Dendritic cell treated with granulocyte-macrophage colony-stimulating factor and Interleukin-4, amounts not matched to agents 40 ng/mL and 50 ng/mL, for 4 days (primary cell): ENCODE data around the gene SMAD9.

Experiments used
- H3K27ac Mint-ChIP-seq: one replicate; pipeline ENCODE4 v1.8.0; 2022; ENCODE audit warnings: mild to moderate bottlenecking, mixed read lengths
- H3K27me3 Mint-ChIP-seq: one replicate; pipeline ENCODE4 v1.8.0; 2022; ENCODE audit warnings: mild to moderate bottlenecking, mixed read lengths
- H3K36me3 Mint-ChIP-seq: one replicate; pipeline ENCODE4 v1.8.0; 2022; ENCODE audit warnings: low read depth, mixed read lengths
- H3K4me1 Mint-ChIP-seq: one replicate; pipeline ENCODE4 v1.8.0; 2022; ENCODE audit warnings: low read depth, mixed read lengths
- H3K4me3 Mint-ChIP-seq: one replicate; pipeline ENCODE4 v1.8.0; 2022; ENCODE audit warnings: mild to moderate bottlenecking, moderate library complexity, mixed read lengths
- H3K9me3 Mint-ChIP-seq: one replicate; pipeline ENCODE4 v1.8.0; 2022; ENCODE audit warnings: mixed read lengths
- intact Hi-C: fragments of 100-400 bp; cut with micrococcal nuclease; formaldehyde crosslinking; loops from one replicate; pipeline ENCODE4 v1.15.0; 2022

Gene SMAD9

GRCh38 chr13:36866232-36866631 is 53.8 kb downstream of the SMAD9 start:
- H3K4me1 Mint-ChIP-seq: no peaks in the 10 kb centered on the region
- peaks cover 2% of the 10 kb centered on the region for H3K27me3 Mint-ChIP-seq
- no peak overlapping the region for H3K27ac Mint-ChIP-seq
- H3K9me3 Mint-ChIP-seq: no peaks in the 10 kb centered on the region
- no peaks in the 10 kb centered on the region for H3K36me3 Mint-ChIP-seq
- intact Hi-C loops: no loop called here
- H3K4me3 Mint-ChIP-seq: no peak overlapping the region

- no peaks in the 10 kb centered on the region for H3K4me1 Mint-ChIP-seq
- no peak overlapping the region for H3K4me3 Mint-ChIP-seq
- H3K27me3 Mint-ChIP-seq: peaks cover 2% of the 10 kb centered on the region
- intact Hi-C loops: no loop called here
- H3K27ac Mint-ChIP-seq: no peak overlapping the region
- H3K9me3 Mint-ChIP-seq: no peaks in the 10 kb centered on the region
- H3K36me3 Mint-ChIP-seq: no peaks in the 10 kb centered on the region
Observed at GRCh38 chr13:36865265-36865664, 54.8 kb downstream of the SMAD9 start.

- no peak overlapping the region for H3K27ac Mint-ChIP-seq
- H3K4me1 Mint-ChIP-seq: no peaks in the 10 kb centered on the region
- H3K9me3 Mint-ChIP-seq: no peaks in the 10 kb centered on the region
- no peak overlapping the region for H3K4me3 Mint-ChIP-seq
- H3K36me3 Mint-ChIP-seq: no peaks in the 10 kb centered on the region
- intact Hi-C loops: no loop called here
- peaks cover 2% of the 10 kb centered on the region for H3K27me3 Mint-ChIP-seq
Observed at GRCh38 chr13:36862722-36863121, 57.3 kb downstream of the SMAD9 start.

GRCh38 chr13:36862002-36862685 is 57.9 kb downstream of the SMAD9 start:
- peaks cover 2% of the 10 kb centered on the region for H3K27me3 Mint-ChIP-seq
- no peaks in the 10 kb centered on the region for H3K4me1 Mint-ChIP-seq
- intact Hi-C loops: no loop called here
- H3K9me3 Mint-ChIP-seq: no peaks in the 10 kb centered on the region
- no peak overlapping the region for H3K27ac Mint-ChIP-seq
- H3K4me3 Mint-ChIP-seq: no peak overlapping the region
- H3K36me3 Mint-ChIP-seq: no peaks in the 10 kb centered on the region

GRCh38 chr13:36859259-36859658 is 60.8 kb downstream of the SMAD9 start:
- Mint-ChIP-seq H3K4me3 (no peak overlapping the region), H3K4me1 (no peaks in the 10 kb centered on the region)

GRCh38 chr13:36858290-36858689 is 61.7 kb downstream of the SMAD9 start:
- H3K36me3 Mint-ChIP-seq: no peaks in the 10 kb centered on the region
- H3K27ac Mint-ChIP-seq: no peak overlapping the region
- H3K9me3 Mint-ChIP-seq: no peaks in the 10 kb centered on the region
- H3K4me3 Mint-ChIP-seq: no peak overlapping the region
- no peaks in the 10 kb centered on the region for H3K27me3 Mint-ChIP-seq
- intact Hi-C loops: loop anchor here (5.0 kb wide), 1 partner anchor 124 kb away; no protein-coding TSS in a partner anchor
- no peaks in the 10 kb centered on the region for H3K4me1 Mint-ChIP-seq

More at GRCh38 chr13:36859259-36859658, 60.8 kb downstream of the SMAD9 start:
- peaks cover 2% of the 10 kb centered on the region for H3K27me3 Mint-ChIP-seq
- intact Hi-C loops: loop anchor here (5.0 kb wide), 1 partner anchor 123 kb away; no protein-coding TSS in a partner anchor
- no peaks in the 10 kb centered on the region for H3K9me3 Mint-ChIP-seq
- no peak overlapping the region for H3K27ac Mint-ChIP-seq
- no peaks in the 10 kb centered on the region for H3K36me3 Mint-ChIP-seq

GRCh38 chr13:36857253-36857652 is 62.8 kb downstream of the SMAD9 start:
- intact Hi-C loops: loop anchor here (5.0 kb wide), 1 partner anchor 125 kb away; no protein-coding TSS in a partner anchor
- Mint-ChIP-seq H3K27ac (no peak overlapping the region), H3K4me3 (no peak overlapping the region), H3K36me3 (no peaks in the 10 kb centered on the region), H3K9me3 (no peaks in the 10 kb centered on the region), H3K27me3 (no peaks in the 10 kb centered on the region), H3K4me1 (no peaks in the 10 kb centered on the region)

- no peaks in the 10 kb centered on the region for H3K9me3 Mint-ChIP-seq
- no peak overlapping the region for H3K4me3 Mint-ChIP-seq
- intact Hi-C loops: no loop called here
- peaks cover 10% of the 10 kb centered on the region for H3K4me1 Mint-ChIP-seq
- H3K27ac Mint-ChIP-seq: no peak overlapping the region
- H3K36me3 Mint-ChIP-seq: no peaks in the 10 kb centered on the region
- no peaks in the 10 kb centered on the region for H3K27me3 Mint-ChIP-seq
Observed at GRCh38 chr13:36850790-36851438, 69.1 kb downstream of the SMAD9 start.

- H3K27ac Mint-ChIP-seq: no peak overlapping the region
- no peaks in the 10 kb centered on the region for H3K9me3 Mint-ChIP-seq
- intact Hi-C loops: no loop called here
- H3K36me3 Mint-ChIP-seq: no peaks in the 10 kb centered on the region
- H3K27me3 Mint-ChIP-seq: no peaks in the 10 kb centered on the region
- H3K4me1 Mint-ChIP-seq: peaks cover 10% of the 10 kb centered on the region
- H3K4me3 Mint-ChIP-seq: no peak overlapping the region
Observed at GRCh38 chr13:36848199-36848982, 71.6 kb downstream of the SMAD9 start.

- Mint-ChIP-seq H3K9me3 (no peaks in the 10 kb centered on the region), H3K4me1 (peaks cover 10% of the 10 kb centered on the region), H3K27ac (no peak overlapping the region), H3K27me3 (no peaks in the 10 kb centered on the region), H3K4me3 (no peak overlapping the region), H3K36me3 (no peaks in the 10 kb centered on the region)
- intact Hi-C loops: no loop called here
Observed at GRCh38 chr13:36847606-36848005, 72.4 kb downstream of the SMAD9 start.

- H3K27me3 Mint-ChIP-seq: no peaks in the 10 kb centered on the region
- H3K4me3 Mint-ChIP-seq: no peak overlapping the region
- H3K9me3 Mint-ChIP-seq: no peaks in the 10 kb centered on the region
- intact Hi-C loops: no loop called here
- H3K36me3 Mint-ChIP-seq: no peaks in the 10 kb centered on the region
- no peak overlapping the region for H3K27ac Mint-ChIP-seq
- no peaks in the 10 kb centered on the region for H3K4me1 Mint-ChIP-seq
Observed at GRCh38 chr13:36841391-36841790, 78.6 kb downstream of the SMAD9 start.

- no peaks in the 10 kb centered on the region for H3K4me1 Mint-ChIP-seq
- intact Hi-C loops: no loop called here
- no peak overlapping the region for H3K27ac Mint-ChIP-seq
- no peaks in the 10 kb centered on the region for H3K27me3 Mint-ChIP-seq
- no peak overlapping the region for H3K4me3 Mint-ChIP-seq
- no peaks in the 10 kb centered on the region for H3K9me3 Mint-ChIP-seq
- H3K36me3 Mint-ChIP-seq: no peaks in the 10 kb centered on the region
Observed at GRCh38 chr13:36840718-36841250, 79.3 kb downstream of the SMAD9 start.

- no peaks in the 10 kb centered on the region for H3K27me3 Mint-ChIP-seq
- peaks cover 3% of the 10 kb centered on the region for H3K4me1 Mint-ChIP-seq
- peaks cover 3% of the 10 kb centered on the region for H3K36me3 Mint-ChIP-seq
- no peak overlapping the region for H3K4me3 Mint-ChIP-seq
- H3K9me3 Mint-ChIP-seq: no peaks in the 10 kb centered on the region
- no peak overlapping the region for H3K27ac Mint-ChIP-seq
- intact Hi-C loops: no loop called here
Observed at GRCh38 chr13:36839981-36840380, 80.1 kb downstream of the SMAD9 start.

GRCh38 chr13:36839281-36839680 is 80.8 kb downstream of the SMAD9 start:
- Mint-ChIP-seq H3K4me1 (peaks cover 6% of the 10 kb centered on the region), H3K36me3 (peaks cover 7% of the 10 kb centered on the region), H3K9me3 (no peaks in the 10 kb centered on the region), H3K27me3 (no peaks in the 10 kb centered on the region), H3K4me3 (no peak overlapping the region), H3K27ac (no peak overlapping the region)
- intact Hi-C loops: no loop called here
